GM20000 (cell line): ENCODE data around the gene TTC7B.
"Not testable (repeated sequence)": the region's sequence is repeated elsewhere in the genome, so short reads cannot be mapped to it uniquely, and the experiment has no call there.

ENCODE experiments used
- DNase-seq: peaks from one replicate; pipeline ENCODE4 v3.0.0; 2012; ENCODE audit warnings: low spot score
- CTCF ChIP-seq: IDR thresholded peaks from 2 replicates; pipeline ENCODE4 v1.5.1; 2012; ENCODE audit warnings: mild to moderate bottlenecking, control low read depth; ENCODE audit errors: extremely low read depth, missing control alignments

Gene TTC7B

DNA sequence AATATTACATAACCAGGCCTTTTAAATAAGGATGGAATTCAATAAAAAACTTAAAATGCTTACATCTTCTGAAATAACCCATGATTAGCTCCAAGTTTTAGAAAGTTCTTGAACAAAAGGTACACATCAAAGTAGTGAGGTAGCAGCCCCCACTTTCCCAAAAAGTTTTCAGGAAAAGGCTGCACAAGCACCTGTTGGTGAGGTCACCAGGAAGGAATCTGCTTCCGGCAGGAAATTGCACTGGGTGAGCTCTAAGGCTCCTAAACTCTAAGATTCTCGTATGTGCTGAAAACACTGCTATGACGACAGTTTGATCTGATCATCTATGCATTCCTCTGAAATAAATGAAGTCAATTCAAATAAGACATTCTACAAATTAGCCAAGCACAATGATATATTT, 34.3 kb upstream of the TTC7B start:
- DNase-seq = no peak

DNA sequence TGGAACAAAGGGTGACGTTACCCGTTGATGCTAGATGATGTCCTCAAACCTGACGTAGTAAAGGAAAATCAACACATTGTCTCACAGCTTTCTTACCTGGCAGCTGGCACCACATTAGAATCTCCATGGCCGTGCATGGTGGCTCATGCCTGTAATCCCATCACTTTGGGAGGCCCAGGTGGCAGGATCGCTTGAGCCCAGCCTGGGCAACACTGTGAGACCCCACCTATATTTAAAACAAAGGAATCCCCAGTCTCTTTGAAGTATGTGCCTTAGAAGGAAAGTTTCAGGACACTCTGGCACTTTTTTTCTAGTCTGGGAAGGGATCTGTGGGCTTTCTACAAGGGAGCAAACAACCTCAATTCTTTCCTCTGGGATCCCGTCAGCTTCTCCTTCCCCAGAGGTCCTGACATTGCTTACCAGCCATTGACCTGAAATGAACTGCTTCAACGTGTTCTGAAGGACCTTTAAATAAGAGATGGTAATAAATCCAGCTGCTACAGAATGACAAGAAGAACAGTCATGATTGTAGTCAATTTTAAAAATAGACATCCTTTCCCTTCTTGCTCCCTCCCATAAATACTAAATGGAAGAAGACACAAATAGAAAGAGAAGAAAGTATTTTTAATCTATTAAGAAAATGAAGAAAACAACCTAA, 33.7 kb upstream of the TTC7B start:
- no peak for TF ChIP-seq CTCF

More for the DNA sequence above, 34.3 kb upstream of the TTC7B start:
- no peak for TF ChIP-seq CTCF

DNA sequence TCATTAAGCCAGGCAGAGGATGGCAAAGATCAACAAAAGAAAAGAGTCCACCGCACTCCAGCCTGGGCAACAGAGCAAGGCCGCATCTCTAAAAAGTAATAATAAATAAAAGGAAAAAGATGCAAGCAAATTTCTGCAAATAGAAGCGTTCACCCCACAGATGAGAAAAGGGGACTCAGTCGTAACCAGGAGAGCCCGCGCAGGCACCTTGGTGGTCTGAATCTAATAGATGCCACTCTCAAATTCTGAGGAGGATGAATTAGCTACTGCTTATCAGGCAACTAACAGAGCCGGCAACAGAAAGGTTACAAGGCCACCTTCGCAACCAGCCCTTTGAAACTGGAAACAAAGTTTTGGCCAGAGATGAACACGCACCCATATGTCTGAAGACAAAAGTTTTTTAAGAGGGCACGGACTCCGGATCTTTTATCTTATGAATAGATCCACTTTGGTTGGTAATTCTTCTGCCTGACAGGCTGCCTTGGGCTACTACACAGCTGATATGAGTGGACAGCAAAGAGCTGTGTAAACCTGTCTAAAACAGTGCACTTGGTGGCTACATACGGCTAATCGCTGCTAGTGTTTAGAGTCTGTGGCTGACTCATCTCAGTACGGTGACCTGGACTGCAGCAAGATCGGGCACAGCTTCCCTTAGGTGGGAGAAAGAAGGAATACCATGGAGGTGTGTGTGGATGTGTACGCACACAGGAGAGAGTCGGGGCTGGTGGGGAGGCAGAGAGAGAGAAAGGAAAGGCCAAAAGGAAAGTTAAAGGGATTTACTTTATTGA, 32.9 kb upstream of the TTC7B start:
- no peak for TF ChIP-seq CTCF
- DNase-seq = no peak

More for the DNA sequence above, 33.7 kb upstream of the TTC7B start:
- DNase-seq = no peak

DNA sequence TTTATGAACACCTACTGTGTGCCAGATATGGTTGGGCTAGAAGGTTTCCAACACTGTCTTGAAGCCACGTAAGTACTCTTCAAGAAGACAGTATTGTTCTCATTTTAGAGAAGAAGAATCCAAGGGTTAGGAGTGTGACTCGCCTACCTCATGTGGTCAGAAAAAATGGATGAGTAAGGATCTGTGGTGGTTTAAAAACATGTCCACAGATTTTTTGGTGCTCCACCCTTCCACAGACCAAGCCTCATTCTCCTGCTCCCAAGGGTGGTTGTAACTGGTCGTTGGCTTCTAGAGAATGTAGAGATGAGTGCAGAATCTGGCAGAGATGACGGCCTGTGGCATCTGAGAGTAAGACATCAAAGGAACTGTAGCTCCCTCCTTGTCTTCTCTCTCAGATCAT, 30.3 kb upstream of the TTC7B start:
- DNase-seq = no peak
- TF ChIP-seq CTCF = no peak

DNA sequence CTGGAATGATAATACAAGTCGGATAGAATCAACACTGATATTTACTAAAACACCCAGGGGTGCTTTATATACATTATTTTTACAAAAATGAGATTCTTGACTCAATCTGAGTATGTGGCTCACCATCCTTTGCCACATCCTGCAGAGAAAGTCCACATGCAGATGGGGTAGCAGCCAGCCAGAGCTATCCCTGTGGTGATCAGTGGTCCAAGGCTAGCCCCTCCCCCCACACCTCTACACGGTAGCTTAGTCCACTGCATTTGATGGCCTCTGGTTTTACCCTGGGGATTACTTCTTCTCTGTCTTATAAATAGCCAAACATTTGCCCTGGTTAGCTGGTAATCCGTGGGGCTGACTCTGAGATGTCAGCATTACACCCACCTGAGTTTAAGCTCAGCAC, 28.1 kb upstream of the TTC7B start:
- TF ChIP-seq CTCF = no peak
- DNase-seq = no peak

DNA sequence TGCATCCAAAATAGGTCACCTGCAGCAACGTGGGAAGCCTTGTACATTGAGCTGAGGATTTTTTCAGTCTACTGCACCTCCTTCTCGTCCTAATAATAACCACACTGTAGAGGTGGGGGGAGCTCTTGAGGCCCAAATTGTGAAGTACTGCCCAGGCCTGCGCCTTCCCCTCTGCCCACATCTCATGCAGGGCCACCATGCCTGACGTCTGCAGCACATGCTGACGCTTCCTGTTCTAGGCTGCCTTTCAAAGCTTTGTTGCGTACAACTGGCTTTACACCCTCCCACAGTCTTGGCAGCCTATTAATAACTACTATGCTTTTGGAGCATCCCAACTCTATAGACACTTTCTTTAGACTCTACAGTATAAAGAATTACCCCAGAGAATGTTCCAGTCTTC, 26.5 kb upstream of the TTC7B start:
- TF ChIP-seq CTCF = no peak
- DNase-seq = no peak

GRCh38 chr14:90840667-90841066, 24.4 kb upstream of the TTC7B start:
- not testable (repeated sequence) for DNase-seq

DNA sequence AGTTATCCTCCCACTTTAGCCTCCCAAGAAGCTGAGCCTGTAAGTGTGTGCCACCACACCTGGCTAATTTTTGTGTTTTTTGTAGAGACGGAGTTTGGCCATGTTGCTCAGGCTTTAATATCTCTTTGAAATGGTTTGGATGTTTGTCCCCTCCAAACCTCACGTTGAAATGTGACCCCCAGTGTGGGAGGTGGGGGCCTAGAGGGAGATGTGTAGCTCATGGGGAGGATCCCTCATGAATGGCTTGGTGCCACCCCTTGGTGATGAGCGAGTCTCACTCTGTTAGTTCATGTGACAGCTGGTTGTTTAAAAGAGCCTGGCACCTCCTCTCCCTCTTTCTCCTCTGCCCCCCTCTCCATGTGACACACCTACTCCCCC, 23.6 kb upstream of the TTC7B start:
- DNase-seq = no peak
- no peak for TF ChIP-seq CTCF
